ENCODE data around the gene PEAK1. TPM values are rescaled to one million over a fixed set of nuclear protein-coding genes. Genes with fewer than 3 reads are reported as not detected.

The PEAK1 gene
- total RNA-seq, 4 donors from 2014 or later: 31.0 to 49.3 (median 35.0) TPM

- intact Hi-C loops (cut with DNase I): no loop called here
- 7 to 20% methylated on average over 13 of the region's 13 CpGs for WGBS, 2 donors
- peak overlapping the region in 2 of 3 donors; percentile 87 to 93 for H3K27ac ChIP-seq
- H3K9me3 ChIP-seq: no peaks in the 10 kb centered on the region
- peak; percentile 71 to 75 for DNase-seq
- no peaks in the 10 kb centered on the region for H3K36me3 ChIP-seq
- TF ChIP-seq POLR2A (IDR thresholded peaks at IDR 0.05): peak in 1 of 2 donors; percentile 52
- TF ChIP-seq, protein P1, sequence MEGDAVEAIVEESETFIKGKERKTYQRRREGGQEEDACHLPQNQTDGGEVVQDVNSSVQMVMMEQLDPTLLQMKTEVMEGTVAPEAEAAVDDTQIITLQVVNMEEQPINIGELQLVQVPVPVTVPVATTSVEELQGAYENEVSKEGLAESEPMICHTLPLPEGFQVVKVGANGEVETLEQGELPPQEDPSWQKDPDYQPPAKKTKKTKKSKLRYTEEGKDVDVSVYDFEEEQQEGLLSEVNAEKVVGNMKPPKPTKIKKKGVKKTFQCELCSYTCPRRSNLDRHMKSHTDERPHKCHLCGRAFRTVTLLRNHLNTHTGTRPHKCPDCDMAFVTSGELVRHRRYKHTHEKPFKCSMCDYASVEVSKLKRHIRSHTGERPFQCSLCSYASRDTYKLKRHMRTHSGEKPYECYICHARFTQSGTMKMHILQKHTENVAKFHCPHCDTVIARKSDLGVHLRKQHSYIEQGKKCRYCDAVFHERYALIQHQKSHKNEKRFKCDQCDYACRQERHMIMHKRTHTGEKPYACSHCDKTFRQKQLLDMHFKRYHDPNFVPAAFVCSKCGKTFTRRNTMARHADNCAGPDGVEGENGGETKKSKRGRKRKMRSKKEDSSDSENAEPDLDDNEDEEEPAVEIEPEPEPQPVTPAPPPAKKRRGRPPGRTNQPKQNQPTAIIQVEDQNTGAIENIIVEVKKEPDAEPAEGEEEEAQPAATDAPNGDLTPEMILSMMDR (IDR thresholded peaks at IDR 0.05): no peak
- H3K4me3 ChIP-seq (replicated peaks in 1 of 3): peak overlapping the region in 2 of 3 donors; percentile 59 to 63
- H3K27me3 ChIP-seq: no peaks in the 10 kb centered on the region
- peaks cover 21 to 44% of the 10 kb centered on the region in 2 donors for H3K4me1 ChIP-seq
Observed at GRCh38 chr15:77069521-77070121, 350.3 kb downstream of the PEAK1 start.

GRCh38 chr15:77068633-77069032 is 351.3 kb downstream of the PEAK1 start:
- no peak overlapping the region for H3K27ac ChIP-seq
- H3K36me3 ChIP-seq: no peaks in the 10 kb centered on the region
- H3K27me3 ChIP-seq: no peaks in the 10 kb centered on the region
- 94% methylated on average over 7 of the region's 7 CpGs for WGBS, 2 donors
- TF ChIP-seq POLR2A (IDR thresholded peaks at IDR 0.05): no peak
- TF ChIP-seq, protein P1 (IDR thresholded peaks at IDR 0.05): no peak
- no peak overlapping the region for H3K4me3 ChIP-seq (replicated peaks in 1 of 3)
- H3K9me3 ChIP-seq: no peaks in the 10 kb centered on the region
- intact Hi-C loops (cut with DNase I): no loop called here
- DNase-seq: no peak
- peaks cover 30 to 54% of the 10 kb centered on the region in 2 donors for H3K4me1 ChIP-seq

- Histone ChIP-seq H3K27me3 (no peaks in the 10 kb centered on the region), H3K27ac (no peak overlapping the region), H3K4me3 (replicated peaks in 1 of 3) (no peak overlapping the region), H3K9me3 (no peaks in the 10 kb centered on the region), H3K4me1 (peaks cover 30 to 57% of the 10 kb centered on the region in 2 donors), H3K36me3 (no peaks in the 10 kb centered on the region)
- WGBS, 2 donors: 67 to 76% methylated on average over 3 of the region's 3 CpGs
- no peak for DNase-seq
- intact Hi-C loops (cut with DNase I): no loop called here
- no peak for TF ChIP-seq POLR2A (IDR thresholded peaks at IDR 0.05)
- TF ChIP-seq, protein P1 (IDR thresholded peaks at IDR 0.05): no peak
Observed at GRCh38 chr15:77067691-77068367, 352.1 kb downstream of the PEAK1 start.

DNA sequence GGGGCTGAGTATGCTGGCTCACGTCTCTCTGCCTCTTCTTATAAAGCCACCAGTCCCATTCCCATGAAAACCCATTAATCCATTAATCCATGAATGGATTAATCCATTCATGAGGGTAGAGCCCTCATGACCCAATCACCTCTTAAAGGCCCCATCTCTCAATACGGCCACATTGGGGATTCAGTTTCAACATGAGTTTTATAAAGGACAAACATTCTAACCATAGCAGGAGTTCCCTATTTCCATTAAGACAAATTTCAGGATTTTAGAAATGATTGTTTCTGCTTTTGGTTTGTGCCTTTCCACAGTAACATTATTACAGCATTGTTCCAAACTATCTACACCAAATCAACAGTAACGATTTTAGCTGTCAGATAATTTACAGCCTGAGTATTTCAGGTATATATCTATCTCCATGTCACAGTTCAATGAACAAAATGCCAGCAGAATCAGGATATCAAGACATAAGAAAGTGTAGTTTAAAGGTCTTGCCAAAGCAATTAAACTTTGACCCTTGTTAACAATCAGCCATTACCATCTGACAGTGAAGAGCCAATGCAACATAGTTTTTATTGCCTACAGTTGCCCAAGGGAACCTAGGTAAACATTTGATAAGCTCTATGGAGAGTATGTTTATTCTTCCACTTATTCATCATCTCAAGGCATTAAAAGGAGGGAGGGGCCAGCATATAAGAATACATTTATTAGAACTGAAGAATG is 352.8 kb downstream of the PEAK1 start:
- TF ChIP-seq POLR2A (IDR thresholded peaks at IDR 0.05): no peak
- TF ChIP-seq, protein P1 (IDR thresholded peaks at IDR 0.05): no peak
- 71 to 88% methylated on average over 3 of the region's 3 CpGs for WGBS, 2 donors
- intact Hi-C loops (cut with DNase I): no loop called here
- no peaks in the 10 kb centered on the region for H3K36me3 ChIP-seq
- no peak overlapping the region for H3K27ac ChIP-seq
- H3K27me3 ChIP-seq: no peaks in the 10 kb centered on the region
- no peak for DNase-seq
- H3K4me3 ChIP-seq (replicated peaks in 1 of 3): no peak overlapping the region
- no peaks in the 10 kb centered on the region for H3K9me3 ChIP-seq
- peaks cover 34 to 58% of the 10 kb centered on the region in 2 donors for H3K4me1 ChIP-seq
